ENCODE data around the gene SOX13.
"Not testable (repeated sequence)": the region's sequence is repeated elsewhere in the genome, so short reads cannot be mapped to it uniquely, and the experiment has no call there.

SOX13 gene

GRCh38 chr1:204072931-204073836, at the start of gene SOX13:
TSS of gene SOX13 (plus strand) at chr1:204073115. CDS start at chr1:204112916, 39,801 bp downstream.
- DNase-seq (ENCODE audit: low read depth), result no peak

GRCh38 chr1:204025917-204026707, 46.8 kb upstream of the SOX13 start:
- DNase-seq (ENCODE audit: low read depth), result no peak

- no peak for DNase-seq (ENCODE audit: low read depth)
These were observed 45.5 kb upstream of the SOX13 start for GRCh38 chr1:204027446-204027845.

GRCh38 chr1:204029016-204029415, 43.9 kb upstream of the SOX13 start:
- no peak for DNase-seq (ENCODE audit: low read depth)

- DNase-seq (ENCODE audit: low read depth), result no peak
These were observed 41.7 kb upstream of the SOX13 start for GRCh38 chr1:204031098-204031710.

- no peak for DNase-seq (ENCODE audit: low read depth)
These were observed 40.2 kb upstream of the SOX13 start for GRCh38 chr1:204032642-204033235.

- no peak for DNase-seq (ENCODE audit: low read depth)
These were observed 39.6 kb upstream of the SOX13 start for GRCh38 chr1:204033306-204033705.

GRCh38 chr1:204036882-204037655, 35.8 kb upstream of the SOX13 start:
- DNase-seq (ENCODE audit: low read depth), result no peak

GRCh38 chr1:204041232-204041767, 31.6 kb upstream of the SOX13 start:
- no peak for DNase-seq (ENCODE audit: low read depth)

GRCh38 chr1:204041803-204042505, 31.0 kb upstream of the SOX13 start:
- DNase-seq (ENCODE audit: low read depth), result no peak

- DNase-seq (ENCODE audit: low read depth), result no peak
These were observed 30.4 kb upstream of the SOX13 start for GRCh38 chr1:204042516-204042915.

- DNase-seq (ENCODE audit: low read depth), result no peak
These were observed 29.2 kb upstream of the SOX13 start for GRCh38 chr1:204043680-204044079.

- no peak for DNase-seq (ENCODE audit: low read depth)
These were observed 28.5 kb upstream of the SOX13 start for GRCh38 chr1:204044448-204044847.

- no peak for DNase-seq (ENCODE audit: low read depth)
These were observed 27.5 kb upstream of the SOX13 start for GRCh38 chr1:204045430-204045829.

GRCh38 chr1:204046346-204046745, 26.6 kb upstream of the SOX13 start:
- DNase-seq (ENCODE audit: low read depth), result no peak

- DNase-seq (ENCODE audit: low read depth), result not testable (repeated sequence)
These were observed 24.1 kb upstream of the SOX13 start for GRCh38 chr1:204048796-204049195.

GRCh38 chr1:204051258-204051657, 21.7 kb upstream of the SOX13 start:
- no peak for DNase-seq (ENCODE audit: low read depth)

GRCh38 chr1:204051718-204052117, 21.2 kb upstream of the SOX13 start:
- no peak for DNase-seq (ENCODE audit: low read depth)

GRCh38 chr1:204053893-204054292, 19.0 kb upstream of the SOX13 start:
- no peak for DNase-seq (ENCODE audit: low read depth)

- DNase-seq (ENCODE audit: low read depth), result no peak
These were observed 12.9 kb upstream of the SOX13 start for GRCh38 chr1:204059970-204060369.
